Memory B cell (primary cell): ENCODE data around the gene SLC39A11.
"Not testable (repeated sequence)": the region's sequence is repeated elsewhere in the genome, so short reads cannot be mapped to it uniquely, and the experiment has no call there.

ENCODE experiments used
- ATAC-seq: fragments of 150-1000 bp; cut with Tn5 transposase; 2 replicates; pipeline ENCODE4 v1.10.0; 2021; ENCODE audit warnings: low read depth, mild to moderate bottlenecking, moderate library complexity
- DNase-seq, 2 donors: peaks; one replicate each; pipeline ENCODE4 v3.0.0; 2022; ENCODE audit warnings: low spot score in 2 of 2
- H3K27ac Mint-ChIP-seq: one replicate; pipeline ENCODE4 v1.8.0; 2022; ENCODE audit warnings: mild to moderate bottlenecking, moderate library complexity, mixed read lengths
- H3K27me3 Mint-ChIP-seq: one replicate; pipeline ENCODE4 v1.8.0; 2022; ENCODE audit warnings: mixed read lengths
- H3K36me3 Mint-ChIP-seq: one replicate; pipeline ENCODE4 v1.8.0; 2022; ENCODE audit warnings: mild to moderate bottlenecking, mixed read lengths
- H3K4me1 Mint-ChIP-seq: one replicate; pipeline ENCODE4 v1.8.0; 2022; ENCODE audit warnings: mixed read lengths
- H3K4me3 Mint-ChIP-seq: one replicate; pipeline ENCODE4 v1.8.0; 2022; ENCODE audit warnings: mild to moderate bottlenecking, moderate library complexity, mixed read lengths
- H3K9me3 Mint-ChIP-seq: one replicate; pipeline ENCODE4 v1.8.0; 2022; ENCODE audit warnings: mixed read lengths

The SLC39A11 gene

DNA sequence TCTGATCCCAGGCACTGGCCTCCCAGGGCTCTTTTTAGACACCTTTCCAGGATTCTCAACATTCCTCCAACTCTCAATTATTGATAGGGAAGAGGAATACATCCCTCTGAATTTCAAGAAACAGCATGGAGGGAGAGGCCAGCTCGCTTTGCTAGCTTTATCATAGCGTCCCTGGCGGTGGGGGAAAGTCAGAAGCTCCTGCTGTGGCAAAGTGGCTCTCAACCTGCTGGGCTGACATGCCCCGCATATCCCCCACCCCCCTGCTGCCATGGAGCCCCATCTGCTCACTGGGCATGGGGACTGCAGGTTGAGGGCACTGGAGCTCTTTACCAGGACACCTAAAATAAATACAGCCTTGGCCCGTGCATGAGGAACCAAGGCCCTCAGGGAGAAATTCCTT lies 140.3 kb downstream of the SLC39A11 start:
- DNase-seq (no peak), ATAC-seq (no peak)
- Mint-ChIP-seq H3K4me1 (peaks cover 10% of the 10 kb centered on the region), H3K4me3 (no peak overlapping the region), H3K27ac (no peak overlapping the region), H3K9me3 (no peaks in the 10 kb centered on the region), H3K36me3 (peaks cover 14% of the 10 kb centered on the region), H3K27me3 (no peaks in the 10 kb centered on the region)

DNA sequence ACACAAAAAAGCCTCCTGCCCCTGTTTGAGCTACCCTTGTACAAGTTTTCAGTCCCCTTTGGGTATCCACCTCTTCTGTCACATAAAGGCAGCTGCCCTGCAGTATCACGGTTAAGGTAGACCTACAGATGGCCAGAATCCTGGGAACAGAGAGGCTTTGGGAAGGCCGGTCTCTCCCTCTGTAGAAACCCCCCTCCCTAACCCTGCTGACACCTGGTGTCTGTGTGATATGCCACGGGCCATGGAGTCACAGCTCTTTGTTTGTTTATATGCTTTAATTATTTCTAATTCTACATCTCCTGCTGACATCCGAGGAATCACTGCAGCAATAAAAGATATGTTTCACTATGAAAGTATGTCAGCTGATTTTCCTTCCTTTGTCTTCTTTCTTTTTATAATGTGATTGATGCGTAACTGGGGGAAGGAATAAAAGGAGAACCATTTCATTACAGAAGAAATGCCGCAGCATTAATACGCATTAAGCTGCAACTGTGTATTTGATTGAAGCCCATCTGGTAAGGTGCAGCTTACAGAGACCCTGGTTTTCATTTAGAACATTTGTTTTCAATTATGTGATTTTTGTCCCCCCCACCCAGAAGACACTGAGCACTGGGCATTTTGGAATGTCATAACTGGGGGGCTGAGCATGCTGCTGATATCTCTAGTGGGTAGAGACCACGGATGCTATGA lies 142.1 kb downstream of the SLC39A11 start:
- H3K4me1 Mint-ChIP-seq: peaks cover 7% of the 10 kb centered on the region
- H3K27ac Mint-ChIP-seq: no peak overlapping the region
- H3K4me3 Mint-ChIP-seq: no peak overlapping the region
- peaks cover 21% of the 10 kb centered on the region for H3K36me3 Mint-ChIP-seq
- DNase-seq: no peak
- H3K27me3 Mint-ChIP-seq: no peaks in the 10 kb centered on the region
- H3K9me3 Mint-ChIP-seq: no peaks in the 10 kb centered on the region
- ATAC-seq: no peak

DNA sequence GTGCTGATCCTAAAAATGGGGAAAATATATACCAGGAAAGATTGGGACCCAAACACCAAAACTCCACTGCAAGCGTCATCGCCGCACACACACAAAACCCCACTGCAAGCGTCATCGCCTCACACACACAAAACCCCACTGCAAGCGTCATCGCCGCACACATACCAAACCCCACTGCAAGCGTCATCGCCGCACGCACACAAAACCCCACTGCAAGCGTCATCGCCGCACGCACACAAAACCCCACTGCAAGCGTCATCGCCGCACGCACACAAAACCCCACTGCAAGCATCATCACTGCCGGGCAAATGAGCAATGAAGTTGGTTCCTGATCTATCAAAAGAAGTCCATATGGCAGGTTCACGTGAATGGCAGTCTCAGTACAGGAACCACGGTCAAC lies 144.4 kb downstream of the SLC39A11 start:
- Mint-ChIP-seq H3K27ac (no peak overlapping the region), H3K4me3 (no peak overlapping the region), H3K9me3 (no peaks in the 10 kb centered on the region), H3K27me3 (no peaks in the 10 kb centered on the region), H3K4me1 (peaks cover 7% of the 10 kb centered on the region), H3K36me3 (peaks cover 36% of the 10 kb centered on the region)
- ATAC-seq (no peak), DNase-seq (no peak)

DNA sequence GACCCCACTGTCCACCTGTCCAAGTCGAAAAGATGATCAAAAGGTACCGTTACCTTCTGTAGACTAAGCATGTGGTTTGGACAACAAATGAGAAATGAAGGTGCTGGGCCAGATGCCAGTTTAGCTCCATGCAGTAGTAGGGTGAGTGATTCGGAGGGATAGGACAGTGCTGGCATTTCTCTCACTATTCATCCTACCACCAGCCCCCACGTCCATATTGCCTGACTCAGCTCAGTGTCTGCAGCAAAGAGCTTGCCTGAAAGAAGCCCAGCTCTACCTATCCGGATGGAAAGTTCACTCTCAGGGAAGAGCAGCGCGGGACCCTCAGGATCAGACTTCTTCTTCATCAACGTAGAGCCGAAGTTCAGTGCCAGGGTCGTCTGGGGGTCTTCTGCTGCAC lies 145.0 kb downstream of the SLC39A11 start:
- no peaks in the 10 kb centered on the region for H3K9me3 Mint-ChIP-seq
- no peak for ATAC-seq
- H3K4me1 Mint-ChIP-seq: peaks cover 6% of the 10 kb centered on the region

DNA sequence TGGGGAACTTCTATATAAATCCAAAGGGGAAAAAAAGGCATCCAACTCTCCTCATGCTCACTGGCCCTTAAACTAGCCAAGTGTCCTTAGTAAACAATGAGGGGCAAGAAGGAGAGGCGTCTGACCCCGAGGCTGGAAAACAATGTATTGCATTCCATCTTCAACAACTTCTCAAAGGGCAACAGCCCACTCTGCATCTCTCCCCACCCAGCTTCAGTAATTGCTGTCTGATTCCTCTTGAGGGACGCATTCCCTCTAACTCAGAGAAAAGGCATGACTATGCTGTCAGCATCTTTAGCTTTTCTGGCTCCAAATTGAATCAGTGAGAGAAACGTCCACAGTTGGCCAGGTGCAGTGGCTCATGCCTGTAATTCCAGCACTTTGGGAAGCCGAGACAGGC lies 145.8 kb downstream of the SLC39A11 start:
- H3K36me3 Mint-ChIP-seq: peaks cover 35% of the 10 kb centered on the region
- no peak for DNase-seq
- H3K27me3 Mint-ChIP-seq: no peaks in the 10 kb centered on the region

More for the DNA sequence above, 145.0 kb downstream of the SLC39A11 start:
- DNase-seq: no peak
- Mint-ChIP-seq H3K27me3 (no peaks in the 10 kb centered on the region), H3K4me3 (no peak overlapping the region), H3K27ac (no peak overlapping the region), H3K36me3 (peaks cover 35% of the 10 kb centered on the region)

DNA sequence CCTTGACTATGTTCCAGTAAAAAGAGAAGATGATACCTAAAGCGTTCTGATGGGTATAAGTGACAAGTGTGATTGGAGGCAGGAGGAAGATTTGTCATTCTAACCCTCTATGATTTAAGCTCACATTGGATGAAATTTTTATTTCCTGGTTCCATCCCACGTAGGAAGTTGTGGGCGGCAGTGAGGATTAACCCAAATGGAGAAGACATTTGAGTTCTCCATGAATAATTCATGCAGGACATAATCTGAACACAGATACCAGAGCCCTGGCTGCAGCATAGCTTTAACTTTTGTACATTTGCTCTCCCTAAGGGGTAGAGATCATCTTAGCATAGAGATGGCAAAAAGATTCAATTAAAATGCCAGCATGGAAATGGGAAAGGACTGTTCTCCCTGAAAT lies 146.3 kb downstream of the SLC39A11 start:
- no peak for DNase-seq
- Mint-ChIP-seq H3K27ac (no peak overlapping the region), H3K36me3 (peaks cover 35% of the 10 kb centered on the region), H3K4me3 (no peak overlapping the region), H3K9me3 (no peaks in the 10 kb centered on the region), H3K4me1 (peaks cover 6% of the 10 kb centered on the region), H3K27me3 (no peaks in the 10 kb centered on the region)
- no peak for ATAC-seq

More for the DNA sequence above, 145.8 kb downstream of the SLC39A11 start:
- no peak for ATAC-seq
- peaks cover 6% of the 10 kb centered on the region for H3K4me1 Mint-ChIP-seq
- H3K9me3 Mint-ChIP-seq: no peaks in the 10 kb centered on the region
- H3K27ac Mint-ChIP-seq: no peak overlapping the region
- H3K4me3 Mint-ChIP-seq: no peak overlapping the region

DNA sequence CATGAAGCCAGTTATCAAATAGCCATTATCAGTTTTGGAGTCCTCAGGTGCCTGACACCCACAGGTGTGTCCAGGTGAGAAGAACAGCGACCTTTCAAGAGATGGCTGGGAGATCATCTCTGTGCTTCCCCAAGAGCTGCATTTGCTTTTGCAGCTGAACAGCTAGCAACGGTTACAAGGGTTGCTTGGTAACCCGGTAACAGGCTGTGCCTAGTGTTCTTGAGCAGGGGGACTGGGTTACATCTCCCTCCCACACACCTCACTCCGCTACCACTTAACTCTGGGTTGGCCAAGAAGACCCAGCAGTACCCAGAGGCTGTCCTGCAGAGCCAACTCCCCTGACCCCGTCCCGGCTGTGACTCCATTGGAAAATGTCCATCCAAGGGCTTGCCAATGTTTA lies 147.0 kb downstream of the SLC39A11 start:
- ATAC-seq (no peak), DNase-seq (no peak)
- Mint-ChIP-seq H3K27ac (no peak overlapping the region), H3K27me3 (no peaks in the 10 kb centered on the region), H3K4me3 (no peak overlapping the region), H3K9me3 (no peaks in the 10 kb centered on the region), H3K36me3 (peaks cover 35% of the 10 kb centered on the region), H3K4me1 (peaks cover 6% of the 10 kb centered on the region)

DNA sequence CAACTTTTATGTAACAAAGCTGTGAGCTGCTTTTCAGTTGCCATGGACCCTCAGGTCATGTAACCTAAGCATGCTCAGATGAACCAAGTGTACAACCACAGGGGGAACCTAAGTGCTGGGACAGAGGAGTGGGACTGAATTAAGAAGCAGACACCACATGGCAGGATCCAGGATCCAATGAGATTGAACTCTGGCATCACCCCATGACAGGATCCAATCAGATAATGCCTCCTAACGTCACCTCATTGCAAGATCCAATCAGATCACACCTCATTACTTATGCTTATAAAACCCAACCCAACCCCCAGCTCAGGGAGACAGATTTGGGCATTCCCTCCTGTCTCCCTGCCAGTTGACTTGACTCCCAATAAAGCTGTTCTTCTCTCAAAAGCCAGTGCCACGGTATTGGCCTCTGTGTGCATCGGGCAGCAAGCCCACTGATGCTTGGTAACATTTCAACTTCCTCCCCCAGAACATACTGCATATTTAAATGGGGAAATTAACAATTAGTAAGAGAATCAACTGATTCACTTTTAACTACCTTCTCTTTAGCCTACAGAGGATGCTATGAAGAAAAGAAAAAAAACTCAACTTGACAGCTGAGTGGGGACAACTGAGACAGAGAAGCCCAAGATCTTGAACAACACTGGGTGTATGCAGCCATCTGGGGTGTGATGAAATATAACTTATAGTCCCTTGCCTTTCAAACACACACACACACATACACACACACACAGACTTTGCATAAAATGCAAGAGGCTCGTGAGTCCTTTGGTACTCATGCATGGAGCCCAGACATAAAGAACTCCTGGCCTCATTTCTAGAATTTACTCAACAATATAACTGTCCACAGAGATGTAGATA lies 148.4 kb downstream of the SLC39A11 start:
- ATAC-seq: no peak
- peaks cover 38% of the 10 kb centered on the region for H3K36me3 Mint-ChIP-seq

DNA sequence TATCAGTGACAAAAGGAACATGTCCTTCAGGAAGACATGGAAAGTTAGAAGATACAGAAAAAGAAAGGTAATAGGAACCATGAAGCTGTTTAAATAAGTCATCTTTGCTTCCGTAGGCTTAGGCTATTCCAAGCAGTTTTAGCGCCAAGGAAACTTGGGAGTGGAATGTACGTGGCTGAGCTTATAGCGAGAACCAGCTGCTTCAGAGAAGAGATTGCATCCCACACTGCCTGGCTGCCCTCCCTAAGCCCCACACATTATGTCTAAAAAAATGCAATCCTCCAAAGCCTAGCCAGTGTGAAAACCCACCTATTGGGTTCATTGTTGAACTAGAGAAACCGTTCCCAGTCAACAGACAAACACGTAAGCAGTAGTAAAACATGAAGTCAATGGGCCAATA lies 149.9 kb downstream of the SLC39A11 start:
- Mint-ChIP-seq H3K27me3 (no peaks in the 10 kb centered on the region), H3K4me3 (no peak overlapping the region), H3K4me1 (no peaks in the 10 kb centered on the region), H3K9me3 (no peaks in the 10 kb centered on the region), H3K36me3 (peaks cover 32% of the 10 kb centered on the region), H3K27ac (no peak overlapping the region)
- DNase-seq (no peak), ATAC-seq (no peak)

More for the DNA sequence above, 148.4 kb downstream of the SLC39A11 start:
- Mint-ChIP-seq H3K4me1 (peaks cover 6% of the 10 kb centered on the region), H3K9me3 (no peaks in the 10 kb centered on the region), H3K4me3 (no peak overlapping the region), H3K27ac (no peak overlapping the region), H3K27me3 (no peaks in the 10 kb centered on the region)
- DNase-seq: no peak

DNA sequence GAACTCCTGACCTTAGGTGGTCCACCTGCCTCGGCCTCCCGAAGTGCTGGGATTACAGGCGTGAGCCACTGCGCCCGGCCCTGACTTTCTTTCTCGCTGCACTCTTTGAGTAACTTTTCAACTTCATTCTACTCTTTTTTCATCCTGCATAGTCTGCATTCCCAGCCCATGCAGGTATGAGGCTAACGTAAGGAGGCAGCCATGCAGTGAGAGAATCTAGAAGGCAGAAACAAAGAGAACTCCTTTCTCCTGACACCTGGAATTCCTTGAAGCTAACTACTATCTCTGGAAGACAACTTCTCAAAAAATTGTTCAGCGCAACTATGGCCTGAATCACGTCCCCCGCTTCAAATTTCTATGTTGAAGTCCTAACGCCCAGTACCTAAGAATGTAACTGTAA lies 152.0 kb downstream of the SLC39A11 start:
- H3K4me1 Mint-ChIP-seq: no peaks in the 10 kb centered on the region
- no peak overlapping the region for H3K4me3 Mint-ChIP-seq
- no peak for ATAC-seq
- peaks cover 21% of the 10 kb centered on the region for H3K36me3 Mint-ChIP-seq
- no peaks in the 10 kb centered on the region for H3K27me3 Mint-ChIP-seq
- no peaks in the 10 kb centered on the region for H3K9me3 Mint-ChIP-seq
- no peak for DNase-seq
- no peak overlapping the region for H3K27ac Mint-ChIP-seq

DNA sequence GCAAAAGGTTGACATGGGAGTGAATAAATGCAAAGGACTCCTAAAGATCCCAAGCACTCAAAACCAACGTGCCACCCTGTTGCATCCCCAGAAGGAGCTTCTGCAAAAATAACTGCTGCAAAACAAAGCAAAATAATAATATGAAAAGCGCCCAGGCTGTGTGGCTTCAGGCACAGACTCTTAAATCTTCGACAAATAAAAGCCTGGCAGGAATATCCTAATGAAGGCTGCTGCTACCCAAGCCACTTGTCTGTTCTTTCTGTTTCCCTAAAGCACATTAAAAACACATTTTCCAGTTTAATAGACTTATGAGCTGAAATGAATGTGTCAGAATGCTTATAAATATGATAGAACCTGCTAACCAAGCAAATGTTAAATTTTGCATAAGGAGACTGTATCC lies 154.0 kb downstream of the SLC39A11 start:
- no peak for ATAC-seq
- H3K9me3 Mint-ChIP-seq: no peaks in the 10 kb centered on the region
- no peak overlapping the region for H3K27ac Mint-ChIP-seq
- H3K27me3 Mint-ChIP-seq: no peaks in the 10 kb centered on the region
- H3K4me3 Mint-ChIP-seq: no peak overlapping the region
- H3K36me3 Mint-ChIP-seq: peaks cover 12% of the 10 kb centered on the region
- no peak for DNase-seq
- H3K4me1 Mint-ChIP-seq: no peaks in the 10 kb centered on the region

DNA sequence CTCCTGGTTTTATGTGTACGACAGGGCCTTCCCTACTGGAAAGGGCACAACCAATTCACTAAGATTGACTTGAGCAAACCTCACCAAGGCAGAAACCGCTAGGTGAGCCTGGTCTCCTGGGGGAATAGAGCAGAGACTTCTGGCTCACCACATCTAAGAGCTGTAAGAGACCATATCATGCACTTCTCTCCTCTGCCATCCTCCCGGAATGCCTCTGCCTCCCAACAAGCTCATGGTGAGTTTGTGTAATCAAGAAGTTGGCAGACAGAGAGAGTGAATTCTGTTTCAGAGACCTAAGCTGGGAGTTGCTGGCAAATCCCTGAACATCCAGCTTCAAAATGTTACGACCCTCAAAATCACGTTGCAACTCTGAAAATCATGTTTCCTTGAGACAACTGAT lies 154.8 kb downstream of the SLC39A11 start:
- peaks cover 2% of the 10 kb centered on the region for H3K4me1 Mint-ChIP-seq
- H3K27ac Mint-ChIP-seq: no peak overlapping the region
- peaks cover 11% of the 10 kb centered on the region for H3K36me3 Mint-ChIP-seq
- no peaks in the 10 kb centered on the region for H3K27me3 Mint-ChIP-seq
- no peaks in the 10 kb centered on the region for H3K9me3 Mint-ChIP-seq
- no peak for DNase-seq
- no peak for ATAC-seq
- H3K4me3 Mint-ChIP-seq: no peak overlapping the region

DNA sequence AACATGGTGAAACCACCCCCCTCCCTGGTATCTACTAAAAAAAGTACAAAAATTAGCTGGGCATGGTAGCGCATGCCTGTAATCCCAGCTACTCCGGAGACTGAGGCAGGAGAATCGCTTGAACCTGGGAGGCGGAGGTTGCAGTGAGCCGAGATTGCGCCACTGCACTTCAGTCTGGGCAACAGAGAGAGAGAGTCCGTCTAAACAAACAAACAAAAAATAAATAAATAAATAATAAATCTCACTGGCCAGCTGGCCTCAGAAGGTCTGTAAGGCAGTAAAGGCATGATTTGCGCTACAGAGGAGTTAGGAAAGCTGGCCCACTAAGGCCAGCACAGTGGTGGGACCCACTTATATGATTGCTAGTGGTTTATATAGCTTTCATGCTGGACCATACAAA lies 155.2 kb downstream of the SLC39A11 start:
- not testable (repeated sequence) for ATAC-seq, H3K27me3 Mint-ChIP-seq, H3K4me1 Mint-ChIP-seq, DNase-seq, H3K9me3 Mint-ChIP-seq, H3K4me3 Mint-ChIP-seq, H3K27ac Mint-ChIP-seq
- peaks cover 11% of the 10 kb centered on the region for H3K36me3 Mint-ChIP-seq

DNA sequence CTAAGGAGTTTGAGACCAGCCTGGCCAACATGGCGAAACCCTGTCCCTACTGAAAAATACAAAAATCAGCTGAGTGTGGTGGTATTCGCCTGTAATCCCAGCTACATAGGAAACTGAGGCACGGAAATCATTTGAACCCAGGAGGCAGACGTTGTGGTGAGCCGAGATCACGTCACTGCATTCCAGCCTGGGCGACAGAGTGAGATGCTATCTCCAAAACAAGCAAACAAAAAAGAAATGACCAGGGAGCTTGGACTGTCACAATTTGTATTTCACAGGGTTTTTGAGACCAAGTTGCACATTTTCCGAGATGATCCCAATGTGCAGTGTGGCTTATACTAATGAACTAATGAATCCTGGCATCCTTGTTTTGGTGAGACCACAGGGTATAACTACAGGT lies 156.5 kb downstream of the SLC39A11 start:
- H3K27ac Mint-ChIP-seq: no peak overlapping the region
- no peak overlapping the region for H3K4me3 Mint-ChIP-seq

More for the DNA sequence above, 156.5 kb downstream of the SLC39A11 start:
- ATAC-seq (no peak), DNase-seq (no peak)
- H3K9me3 Mint-ChIP-seq: no peaks in the 10 kb centered on the region
- H3K27me3 Mint-ChIP-seq: no peaks in the 10 kb centered on the region
- H3K36me3 Mint-ChIP-seq: peaks cover 12% of the 10 kb centered on the region
- H3K4me1 Mint-ChIP-seq: peaks cover 13% of the 10 kb centered on the region
